Measurements from ENCODE around the gene FHOD3.

FHOD3 gene

GRCh38 chr18:36427369-36427768 lies 129.9 kb downstream of the FHOD3 start:
- TF ChIP-seq CTCF (IDR thresholded peaks at IDR 0.05; ENCODE audit: insufficient read depth, missing control alignments): no peak
- FAIRE-seq (no peak), DNase-seq (ENCODE audit: insufficient read length, low spot score) (no peak)

GRCh38 chr18:36427831-36428230 lies 130.3 kb downstream of the FHOD3 start:
- FAIRE-seq: peak; percentile 85
- TF ChIP-seq CTCF (IDR thresholded peaks at IDR 0.05; ENCODE audit: insufficient read depth, missing control alignments): no peak
- DNase-seq (ENCODE audit: insufficient read length, low spot score): no peak

GRCh38 chr18:36428431-36429029 lies 131.0 kb downstream of the FHOD3 start:
- DNase-seq (ENCODE audit: insufficient read length, low spot score) (no peak), FAIRE-seq (no peak)
- no peak for TF ChIP-seq CTCF (IDR thresholded peaks at IDR 0.05; ENCODE audit: insufficient read depth, missing control alignments)

GRCh38 chr18:36432880-36433555 lies 135.5 kb downstream of the FHOD3 start:
- TF ChIP-seq CTCF (IDR thresholded peaks at IDR 0.05; ENCODE audit: insufficient read depth, missing control alignments): no peak
- FAIRE-seq: peak; percentile 91
- DNase-seq (ENCODE audit: insufficient read length, low spot score): no peak

- peak; percentile 91 for FAIRE-seq
- DNase-seq (ENCODE audit: insufficient read length, low spot score): no peak
- no peak for TF ChIP-seq CTCF (IDR thresholded peaks at IDR 0.05; ENCODE audit: insufficient read depth, missing control alignments)
Observed at GRCh38 chr18:36436387-36436786, 138.9 kb downstream of the FHOD3 start.

- no peak for TF ChIP-seq CTCF (IDR thresholded peaks at IDR 0.05; ENCODE audit: insufficient read depth, missing control alignments)
- DNase-seq (ENCODE audit: insufficient read length, low spot score) (no peak), FAIRE-seq (no peak)
Observed at GRCh38 chr18:36440614-36441013, 143.1 kb downstream of the FHOD3 start.
